CD4-positive, alpha-beta T cell treated with Interleukin-17A for 1 hour (primary cell): ENCODE measurements around the gene ATP2A2.
A peak's percentile ranks its signal among the peaks of the same experiment; 100 is the strongest.
"Not testable (repeated sequence)": the region's sequence is repeated elsewhere in the genome, so short reads cannot be mapped to it uniquely, and the experiment has no call there.

Experiments used
- DNase-seq: peaks from one replicate; pipeline ENCODE4 v3.0.0-alpha.2; 2020

Gene ATP2A2

GRCh38 chr12:110280779-110281548, at the start of gene ATP2A2:
Gene ATP2A2, plus strand, starts transcription at chr12:110281247. Its CDS starts 543 bp downstream, at chr12:110281790.
- DNase-seq: peak; percentile 92

- DNase-seq: no peak
Measured at GRCh38 chr12:110233212-110233903, 47.7 kb upstream of the ATP2A2 start.

GRCh38 chr12:110234331-110234751, 46.7 kb upstream of the ATP2A2 start:
- DNase-seq: no peak

GRCh38 chr12:110234755-110235154, 46.3 kb upstream of the ATP2A2 start:
- DNase-seq: no peak

- DNase-seq: no peak
Measured at GRCh38 chr12:110235383-110235782, 45.7 kb upstream of the ATP2A2 start.

- no peak for DNase-seq
Measured at GRCh38 chr12:110243227-110243626, 37.8 kb upstream of the ATP2A2 start.

- DNase-seq: no peak
Measured at GRCh38 chr12:110244372-110244771, 36.7 kb upstream of the ATP2A2 start.

GRCh38 chr12:110244829-110245228, 36.2 kb upstream of the ATP2A2 start:
- DNase-seq: no peak

- peak; percentile 56 for DNase-seq
Measured at GRCh38 chr12:110245369-110245772, 35.7 kb upstream of the ATP2A2 start.

GRCh38 chr12:110246636-110247339, 34.3 kb upstream of the ATP2A2 start:
- no peak for DNase-seq

GRCh38 chr12:110247340-110248095, 33.5 kb upstream of the ATP2A2 start:
- DNase-seq: no peak

GRCh38 chr12:110248096-110248447, 33.0 kb upstream of the ATP2A2 start:
- no peak for DNase-seq

GRCh38 chr12:110249105-110249504, 31.9 kb upstream of the ATP2A2 start:
- DNase-seq: no peak

GRCh38 chr12:110249716-110250225, 31.3 kb upstream of the ATP2A2 start:
- no peak for DNase-seq

- DNase-seq: no peak
Measured at GRCh38 chr12:110251381-110251780, 29.7 kb upstream of the ATP2A2 start.

- no peak for DNase-seq
Measured at GRCh38 chr12:110252716-110253115, 28.3 kb upstream of the ATP2A2 start.

- no peak for DNase-seq
Measured at GRCh38 chr12:110253176-110253575, 27.9 kb upstream of the ATP2A2 start.

GRCh38 chr12:110254971-110255540, 26.0 kb upstream of the ATP2A2 start:
- DNase-seq: no peak

GRCh38 chr12:110255890-110256456, 25.1 kb upstream of the ATP2A2 start:
- not testable (repeated sequence) for DNase-seq

GRCh38 chr12:110256780-110257431, 24.1 kb upstream of the ATP2A2 start:
- no peak for DNase-seq

- DNase-seq: no peak
Measured at GRCh38 chr12:110258466-110258865, 22.6 kb upstream of the ATP2A2 start.
